Panc1 (cell line): ENCODE results near the gene PPP2R2B. TPM values are rescaled to one million over a fixed set of nuclear protein-coding genes. Genes with fewer than 3 reads are reported as not detected.

ENCODE experiments used
- ATAC-seq: fragments of 200-7000 bp; cut with Tn5 transposase; 2 replicates; pipeline ENCODE4 v1.9.1; 2020; ENCODE audit warnings: mild to moderate bottlenecking, moderate library complexity
- BruUV-seq: library from RNA; stranded (reverse); fragments of 400-500 nt; replicated peaks from 2 replicates; lab custom pipeline; 2021; lab: Mats Ljungman, UMichigan
- CTCF ChIA-PET: fragments of 300-600 bp; sonication (Branson Sonifier 250); formaldehyde crosslinking; loops from one replicate; lab custom pipeline; 2022; ENCODE audit warnings: antibody characterized with exemption; lab: Charles Lee
- POLR2A ChIA-PET: fragments of 300-600 bp; sonication (Branson Sonifier 250); formaldehyde crosslinking; loops from one replicate; lab custom pipeline; 2022; ENCODE audit warnings: antibody characterized with exemption; lab: Charles Lee
- DNase-seq: peaks from one replicate; pipeline ENCODE4 v3.0.0-alpha.2; 2010; ENCODE audit warnings: low read depth, low spot score
- H3K27ac ChIP-seq: 2 replicates; pipeline ENCODE4 v1.5.1; 2011; ENCODE audit warnings: mild to moderate bottlenecking, low read length, inconsistent platforms
- H3K27me3 ChIP-seq: fragments of 200-500 bp; sonication (Bioruptor generic); 2 replicates; pipeline ENCODE4 v1.6.0; 2014; ENCODE audit warnings: low read length, inconsistent platforms; ENCODE audit not compliant: control insufficient read depth, insufficient read depth
- H3K36me3 ChIP-seq: fragments of 200-500 bp; sonication (Bioruptor generic); 2 replicates; pipeline ENCODE4 v1.5.1; 2014; ENCODE audit warnings: inconsistent platforms, mild to moderate bottlenecking, low read length, moderate library complexity; ENCODE audit not compliant: control insufficient read depth, insufficient read depth
- H3K4me1 ChIP-seq: 2 replicates; pipeline ENCODE4 v1.5.1; 2011; ENCODE audit warnings: inconsistent platforms, mild to moderate bottlenecking, low read length, moderate library complexity; ENCODE audit not compliant: control insufficient read depth, insufficient read depth
- H3K4me3 ChIP-seq, 2 experiments: 2 replicates each; pipeline ENCODE4 v1.5.1; 2011 to 2012; ENCODE audit warnings: low read depth in 2 of 2, low read length in 2 of 2, mild to moderate bottlenecking in 2 of 2, inconsistent platforms in 1 of 2, moderate library complexity in 1 of 2
- H3K9me3 ChIP-seq: fragments of 200-500 bp; sonication (Bioruptor generic); 2 replicates; pipeline ENCODE4 v1.5.1; 2014; ENCODE audit warnings: low read depth, mild to moderate bottlenecking, inconsistent platforms, low read length, moderate library complexity; ENCODE audit not compliant: control insufficient read depth, insufficient read depth
- POLR2AphosphoS5 ChIP-seq: IDR thresholded peaks from 2 replicates; pipeline ENCODE4 v1.6.1; 2012; ENCODE audit warnings: mild to moderate bottlenecking, low read depth, low read length, moderate library complexity
- SIN3A ChIP-seq: IDR thresholded peaks from 2 replicates; pipeline ENCODE4 v1.6.1; 2012; ENCODE audit warnings: low read depth, mild to moderate bottlenecking, low read length, moderate library complexity, borderline replicate concordance; ENCODE audit not compliant: insufficient read depth
- TCF7L2 ChIP-seq: IDR thresholded peaks from 2 replicates; pipeline ENCODE4 v1.6.1; 2011; ENCODE audit warnings: mild to moderate bottlenecking, low read depth, low read length, inconsistent platforms
- in situ Hi-C: cut with HindIII; loops from 2 replicates; pipeline ENCODE4 v1.10.0; 2016; ENCODE audit warnings: low sequenced_read_pairs, low pct_unique_long_range_greater_than_20kb
- intact Hi-C: fragments of 100-400 bp; cut with micrococcal nuclease; formaldehyde crosslinking; loops from one replicate; pipeline ENCODE4 v1.10.0; 2022; ENCODE audit not compliant: unreplicated experiment
- total RNA-seq: library from RNA; stranded (reverse); gene quantifications from one replicate; pipeline ENCODE4 v1.2.1, GENCODE V29; 2021; ENCODE audit not compliant: unreplicated experiment
- TF ChIP-seq, protein P1 (sequence below): fragments of 450-650 bp; IDR thresholded peaks from 2 replicates; pipeline ENCODE4 v1.5.1; 2017; ENCODE audit warnings: mild to moderate bottlenecking
- TF ChIP-seq, protein P2 (sequence below), 2 experiments: IDR thresholded peaks; 2 replicates each; pipeline ENCODE4 v1.6.1; 2011 to 2012; ENCODE audit warnings: low read depth in 2 of 2, control low read depth in 1 of 2, low read length in 1 of 2, mild to moderate bottlenecking in 1 of 2, moderate library complexity in 1 of 2; ENCODE audit not compliant: insufficient read depth in 1 of 2

PPP2R2B gene
- total RNA-seq, 1 experiment from 2014 or later, result 8.8 TPM

DNA sequence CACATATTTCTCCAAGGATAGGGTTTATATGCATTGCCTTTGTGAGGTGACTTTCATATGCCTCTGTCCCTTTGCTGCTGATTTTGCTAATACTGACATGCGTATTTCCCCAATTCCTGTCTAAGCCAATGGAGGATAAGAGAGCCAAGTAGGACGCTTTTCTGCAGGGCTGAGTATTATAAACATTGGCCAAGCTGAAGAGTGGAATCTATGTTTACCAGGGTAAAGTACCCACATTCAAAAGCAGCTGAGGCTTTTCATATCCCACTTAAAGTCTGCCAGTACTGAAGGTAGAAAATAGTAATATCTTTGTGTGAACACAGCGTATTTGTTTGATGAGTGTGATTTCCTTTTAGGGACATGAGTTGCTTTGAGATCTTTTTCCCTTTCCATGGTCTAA, 233.7 kb downstream of the PPP2R2B start:
- no peaks in the 10 kb centered on the region for H3K9me3 ChIP-seq
- no peak overlapping the region for H3K27ac ChIP-seq
- POLR2A ChIA-PET, result no interaction called here
- H3K27me3 ChIP-seq, result no peaks in the 10 kb centered on the region
- intact Hi-C loops, result no loop called here
- TF ChIP-seq TCF7L2 (no peak), SIN3A (no peak), POLR2AphosphoS5 (no peak)
- TF ChIP-seq, protein P1, sequence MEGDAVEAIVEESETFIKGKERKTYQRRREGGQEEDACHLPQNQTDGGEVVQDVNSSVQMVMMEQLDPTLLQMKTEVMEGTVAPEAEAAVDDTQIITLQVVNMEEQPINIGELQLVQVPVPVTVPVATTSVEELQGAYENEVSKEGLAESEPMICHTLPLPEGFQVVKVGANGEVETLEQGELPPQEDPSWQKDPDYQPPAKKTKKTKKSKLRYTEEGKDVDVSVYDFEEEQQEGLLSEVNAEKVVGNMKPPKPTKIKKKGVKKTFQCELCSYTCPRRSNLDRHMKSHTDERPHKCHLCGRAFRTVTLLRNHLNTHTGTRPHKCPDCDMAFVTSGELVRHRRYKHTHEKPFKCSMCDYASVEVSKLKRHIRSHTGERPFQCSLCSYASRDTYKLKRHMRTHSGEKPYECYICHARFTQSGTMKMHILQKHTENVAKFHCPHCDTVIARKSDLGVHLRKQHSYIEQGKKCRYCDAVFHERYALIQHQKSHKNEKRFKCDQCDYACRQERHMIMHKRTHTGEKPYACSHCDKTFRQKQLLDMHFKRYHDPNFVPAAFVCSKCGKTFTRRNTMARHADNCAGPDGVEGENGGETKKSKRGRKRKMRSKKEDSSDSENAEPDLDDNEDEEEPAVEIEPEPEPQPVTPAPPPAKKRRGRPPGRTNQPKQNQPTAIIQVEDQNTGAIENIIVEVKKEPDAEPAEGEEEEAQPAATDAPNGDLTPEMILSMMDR, result no peak
- TF ChIP-seq, protein P2, sequence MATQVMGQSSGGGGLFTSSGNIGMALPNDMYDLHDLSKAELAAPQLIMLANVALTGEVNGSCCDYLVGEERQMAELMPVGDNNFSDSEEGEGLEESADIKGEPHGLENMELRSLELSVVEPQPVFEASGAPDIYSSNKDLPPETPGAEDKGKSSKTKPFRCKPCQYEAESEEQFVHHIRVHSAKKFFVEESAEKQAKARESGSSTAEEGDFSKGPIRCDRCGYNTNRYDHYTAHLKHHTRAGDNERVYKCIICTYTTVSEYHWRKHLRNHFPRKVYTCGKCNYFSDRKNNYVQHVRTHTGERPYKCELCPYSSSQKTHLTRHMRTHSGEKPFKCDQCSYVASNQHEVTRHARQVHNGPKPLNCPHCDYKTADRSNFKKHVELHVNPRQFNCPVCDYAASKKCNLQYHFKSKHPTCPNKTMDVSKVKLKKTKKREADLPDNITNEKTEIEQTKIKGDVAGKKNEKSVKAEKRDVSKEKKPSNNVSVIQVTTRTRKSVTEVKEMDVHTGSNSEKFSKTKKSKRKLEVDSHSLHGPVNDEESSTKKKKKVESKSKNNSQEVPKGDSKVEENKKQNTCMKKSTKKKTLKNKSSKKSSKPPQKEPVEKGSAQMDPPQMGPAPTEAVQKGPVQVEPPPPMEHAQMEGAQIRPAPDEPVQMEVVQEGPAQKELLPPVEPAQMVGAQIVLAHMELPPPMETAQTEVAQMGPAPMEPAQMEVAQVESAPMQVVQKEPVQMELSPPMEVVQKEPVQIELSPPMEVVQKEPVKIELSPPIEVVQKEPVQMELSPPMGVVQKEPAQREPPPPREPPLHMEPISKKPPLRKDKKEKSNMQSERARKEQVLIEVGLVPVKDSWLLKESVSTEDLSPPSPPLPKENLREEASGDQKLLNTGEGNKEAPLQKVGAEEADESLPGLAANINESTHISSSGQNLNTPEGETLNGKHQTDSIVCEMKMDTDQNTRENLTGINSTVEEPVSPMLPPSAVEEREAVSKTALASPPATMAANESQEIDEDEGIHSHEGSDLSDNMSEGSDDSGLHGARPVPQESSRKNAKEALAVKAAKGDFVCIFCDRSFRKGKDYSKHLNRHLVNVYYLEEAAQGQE (IDR thresholded peaks at IDR 0.05; ENCODE audit: insufficient read depth in 1 of 2, low read depth in 2 of 2, low read length in 1 of 2), result no peak
- CTCF ChIA-PET, result interaction anchor here (0.7 kb wide), 1 partner anchor 9 kb away, joined by 20 read pairs; no protein-coding TSS in a partner anchor
- in situ Hi-C loops, result no loop called here
- H3K36me3 ChIP-seq, result no peaks in the 10 kb centered on the region
- ATAC-seq, result no peak
- no TSS peak for BruUV-seq
- DNase-seq, result no peak
- no peaks in the 10 kb centered on the region; the same call in 1 of the 2 replicates for H3K4me1 ChIP-seq
- no peak overlapping the region for H3K4me3 ChIP-seq

DNA sequence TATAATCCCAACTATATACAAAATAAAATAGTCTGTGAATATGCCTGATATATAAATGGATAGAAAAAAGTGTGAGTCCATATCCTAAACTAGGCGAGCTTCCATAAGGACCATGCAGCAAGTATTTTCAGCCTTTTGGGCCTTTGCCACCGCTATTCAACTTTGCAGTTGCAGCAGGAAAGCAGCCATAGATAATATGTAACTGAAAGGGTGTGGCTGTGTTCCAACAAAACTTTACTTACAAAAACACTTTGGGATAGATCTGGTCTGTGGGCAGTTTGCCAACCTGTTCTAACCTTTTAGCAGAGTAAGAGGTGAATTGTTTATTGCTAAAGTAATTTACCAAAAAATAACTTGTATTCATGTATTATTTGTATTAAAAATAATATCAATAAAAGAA, 234.8 kb downstream of the PPP2R2B start:
- intact Hi-C loops, result no loop called here
- TF ChIP-seq POLR2AphosphoS5, result no peak
- TF ChIP-seq, protein P2 (IDR thresholded peaks at IDR 0.05; ENCODE audit: insufficient read depth in 1 of 2, low read depth in 2 of 2, low read length in 1 of 2), result no peak
- TF ChIP-seq, protein P1, result no peak
- no peak for TF ChIP-seq TCF7L2
- no peak for TF ChIP-seq SIN3A
- Histone ChIP-seq H3K4me3 (no peak overlapping the region), H3K4me1 (no peaks in the 10 kb centered on the region; the same call in 1 of the 2 replicates), H3K36me3 (no peaks in the 10 kb centered on the region), H3K27me3 (no peaks in the 10 kb centered on the region), H3K9me3 (no peaks in the 10 kb centered on the region), H3K27ac (no peak overlapping the region)
- ChIA-PET CTCF (no interaction called here), POLR2A (no interaction called here)
- in situ Hi-C loops, result no loop called here
- BruUV-seq, result no TSS peak
- no peak for ATAC-seq
- DNase-seq, result no peak
